K562 (cell line): ENCODE results near the gene TRERF1. TPM values are rescaled to one million over a fixed set of nuclear protein-coding genes. Genes with fewer than 3 reads are reported as not detected.

ENCODE experiments used
- ATAC-seq: fragments of 200-7000 bp; cut with Tn5 transposase; 3 replicates; pipeline ENCODE4 v1.9.1; 2020; ENCODE audit warnings: moderate library complexity
- BruUV-seq: library from RNA; stranded (reverse); fragments of 400-500 nt; replicated peaks from 2 replicates; lab custom pipeline; 2021; lab: Mats Ljungman, UMichigan
- CTCF ChIA-PET: fragments of 300-600 bp; formaldehyde crosslinking; extraction: SDS; loops from one replicate; lab custom pipeline; 2021; ENCODE audit warnings: low intra/inter-chr PET ratio; lab: Yijun Ruan, JAX
- POLR2A ChIA-PET: fragments of 300-600, 350-650 bp; sonication (Branson Sonifier 250); formaldehyde crosslinking; extraction: SDS; loops from one replicate; lab custom pipeline; 2021; ENCODE audit warnings: antibody characterized with exemption, inconsistent platforms; lab: Yijun Ruan, JAX
- DNase-seq, 4 experiments: peaks; one replicate each; pipeline versions ENCODE4 v3.0.0 to v3.0.0-alpha.2; 2011 to 2018; ENCODE audit warnings: low spot score in 3 of 4, mixed read lengths in 3 of 4; ENCODE audit errors: extremely low read depth in 1 of 4
- FAIRE-seq: peaks from 2 replicates; lab custom pipeline; 2011; peaks lifted over from hg19 to GRCh38; lab: Jason Lieb, UNC
- H2AFZ ChIP-seq: 2 replicates; pipeline ENCODE4 v1.6.0; 2011; ENCODE audit warnings: low read depth, low read length, control low read depth, inconsistent platforms
- H3K27ac ChIP-seq: fragments of 200-600 bp; 3 replicates; pipeline ENCODE4 v1.8.0; 2011; ENCODE audit warnings: low read depth, mild to moderate bottlenecking, control low read depth, inconsistent platforms, low read length, moderate library complexity, mixed read lengths; ENCODE audit errors: extremely low read depth
- H3K27me3 ChIP-seq, 2 experiments: fragments of 300-600 bp in 1 of 2; 2 replicates in 1 of 2; 3 replicates in 1 of 2; pipeline versions ENCODE4 v1.6.0 to v1.8.0; 2011; ENCODE audit warnings: inconsistent platforms in 2 of 2, low read length in 2 of 2, mild to moderate bottlenecking in 1 of 2, mixed read lengths in 1 of 2, moderate library complexity in 1 of 2; ENCODE audit not compliant: control insufficient read depth in 2 of 2, insufficient read depth in 2 of 2
- H3K36me3 ChIP-seq: fragments of 300-600 bp; 3 replicates; pipeline ENCODE4 v1.8.0; 2011; ENCODE audit warnings: mild to moderate bottlenecking, low read length, inconsistent platforms; ENCODE audit not compliant: control insufficient read depth, insufficient read depth
- H3K4me1 ChIP-seq, 2 experiments: fragments of 200-600 bp in 1 of 2; replicated peaks in 1 of 2; 2 replicates in 1 of 2; 3 replicates in 1 of 2; pipeline versions ENCODE4 v1.5.1 to v1.8.0; 2011; ENCODE audit warnings: inconsistent platforms in 2 of 2, low read length in 2 of 2, mild to moderate bottlenecking in 1 of 2, mixed read lengths in 1 of 2, moderate library complexity in 1 of 2; ENCODE audit not compliant: control insufficient read depth in 2 of 2, insufficient read depth in 2 of 2
- H3K4me2 ChIP-seq: 2 replicates; pipeline ENCODE4 v1.6.1; 2011; ENCODE audit warnings: low read length, control low read depth, inconsistent platforms, mixed read lengths; ENCODE audit not compliant: insufficient read depth
- H3K4me3 ChIP-seq: fragments of 200-600 bp; sonication (generic), shearing (Covaris generic); 2 replicates; pipeline ENCODE4 v1.5.1; 2016; ENCODE audit warnings: control low read depth, inconsistent platforms
- H3K79me2 ChIP-seq: fragments of 200-600 bp; 3 replicates; pipeline ENCODE4 v1.8.0; 2011; ENCODE audit warnings: low read length, inconsistent platforms; ENCODE audit not compliant: control insufficient read depth, insufficient read depth
- H3K9ac ChIP-seq, 2 experiments: 2 replicates each; pipeline versions ENCODE4 v1.6.0 to v1.6.1; 2011; ENCODE audit warnings: low read depth in 2 of 2, low read length in 2 of 2, control low read depth in 1 of 2, inconsistent platforms in 1 of 2, mild to moderate bottlenecking in 1 of 2, mixed read lengths in 1 of 2; ENCODE audit not compliant: insufficient read depth in 1 of 2
- H3K9me1 ChIP-seq: one replicate; pipeline ENCODE4 v1.6.0; 2011; ENCODE audit warnings: inconsistent platforms, mild to moderate bottlenecking, low read length, moderate library complexity; ENCODE audit not compliant: control insufficient read depth, insufficient read depth
- H3K9me3 ChIP-seq: replicated peaks from 2 replicates; pipeline ENCODE4 v1.5.1; 2011; ENCODE audit warnings: low read depth, low read length, inconsistent platforms; ENCODE audit not compliant: control insufficient read depth, insufficient read depth
- H4K20me1 ChIP-seq: replicated peaks from 2 replicates; pipeline ENCODE4 v1.6.1; 2011; ENCODE audit warnings: low read length, inconsistent platforms, mixed read lengths; ENCODE audit not compliant: control insufficient read depth, insufficient read depth
- CBFB ChIP-seq: sonication (generic); formaldehyde crosslinking; IDR thresholded peaks from 2 replicates; pipeline ENCODE4 v1.4.0; 2020; ENCODE audit warnings: mild to moderate bottlenecking, missing genetic modification reagents
- FOSL1 ChIP-seq: fragments of 200-800 bp; sonication (Bioruptor generic); conservative IDR thresholded peaks from 2 replicates; pipeline ENCODE4 v1.6.1; 2016; ENCODE audit warnings: missing genetic modification characterization, missing compliant biosample characterization
- JUND ChIP-seq, 2 experiments: IDR thresholded peaks; 2 replicates in 1 of 2; 3 replicates in 1 of 2; pipeline ENCODE4 v1.6.1; 2011; ENCODE audit warnings: borderline replicate concordance in 2 of 2, low read depth in 2 of 2, low read length in 2 of 2, improper control_type of control experiment in 1 of 2, missing biosample characterization in 1 of 2, missing genetic modification characterization in 1 of 2, missing genetic modification reagents in 1 of 2
- KAT2B ChIP-seq: IDR thresholded peaks from one replicate; pipeline ENCODE4 v1.6.1; 2012; ENCODE audit warnings: low read depth, mild to moderate bottlenecking, control low read depth, inconsistent platforms, low read length, moderate library complexity
- PML ChIP-seq: IDR thresholded peaks from 2 replicates; pipeline ENCODE4 v1.6.1; 2012; ENCODE audit warnings: low read length, inconsistent platforms
- RCOR1 ChIP-seq, 2 experiments: IDR thresholded peaks; 2 replicates each; pipeline ENCODE4 v1.6.1; 2012; ENCODE audit warnings: low read depth in 2 of 2, low read length in 2 of 2, borderline replicate concordance in 1 of 2, improper control_type of control experiment in 1 of 2
- STAT5B ChIP-seq: fragments of 250-450 bp; sonication (Bioruptor Pico); IDR thresholded peaks from 2 replicates; pipeline ENCODE4 v1.8.0; 2021; ENCODE audit warnings: mild to moderate bottlenecking, inconsistent platforms
- TRIM28 ChIP-seq: fragments of 450-650 bp; IDR thresholded peaks from 2 replicates; pipeline ENCODE4 v1.6.1; 2017
- XRCC4 ChIP-seq: IDR thresholded peaks from one replicate; pipeline ENCODE4 v1.6.1; 2011; ENCODE audit not compliant: insufficient read depth, insufficient read length; ENCODE audit errors: extremely low read depth
- ZNF239 ChIP-seq: fragments of 250-450 bp; sonication (Bioruptor Pico); IDR thresholded peaks from 2 replicates; pipeline ENCODE4 v1.4.0; 2020; ENCODE audit warnings: mild to moderate bottlenecking
- ZNF384 ChIP-seq: IDR thresholded peaks from 2 replicates; pipeline ENCODE4 v1.6.1; 2012; ENCODE audit warnings: low read depth, low read length, improper control_type of control experiment
- ZNF449 ChIP-seq: fragments of 250-450 bp; sonication (Bioruptor Pico); IDR thresholded peaks from 2 replicates; pipeline ENCODE4 v1.8.0; 2022; ENCODE audit warnings: moderate library complexity, mild to moderate bottlenecking, inconsistent platforms
- ZNF518B ChIP-seq: fragments of 250-450 bp; sonication (Bioruptor Pico); IDR thresholded peaks from 2 replicates; pipeline ENCODE4 v1.5.0; 2021; ENCODE audit warnings: mild to moderate bottlenecking, moderate library complexity
- ZNF79 ChIP-seq: fragments of 250-450 bp; sonication (Bioruptor Pico); IDR thresholded peaks from 2 replicates; pipeline ENCODE4 v1.4.0; 2020; ENCODE audit warnings: low read depth, mild to moderate bottlenecking, moderate library complexity
- WGBS: fragments of 100-300 bp; shearing (Covaris generic); methylation state at CpG from one replicate; pipeline ENCODE4 v1.1.6; 2016; ENCODE audit warnings: low coverage, mixed read lengths; ENCODE audit not compliant: insufficient coverage; ENCODE audit errors: missing lambda C conversion rate; 5-methylcytosine and 5-hydroxymethylcytosine counted together
- in situ Hi-C: fragments of 300-500 bp; cut with MboI; formaldehyde crosslinking; loops from 4 replicates; pipeline ENCODE4 v1.15.0; 2018; ENCODE audit warnings: inconsistent platforms, mixed read lengths
- intact Hi-C: fragments of 100-400 bp; cut with micrococcal nuclease; formaldehyde crosslinking; loops from 2 replicates; pipeline ENCODE4 v1.14.2; 2022
- polyA plus RNA-seq, 8 experiments: library from polyadenylated mRNA; depleted of rRNA in 4 of 8; stranded (reverse) in 5 of 8; unstranded in 3 of 8; fragments of >200 nt; fragmentation: Nextera tagmentation in 2 of 8; fragmentation: Illumina TruSeq in 1 of 8; extraction: Ambion mirVana in 2 of 8; extraction: Trizol in 1 of 8; gene quantifications; 2 replicates each; pipeline versions ENCODE4 v1.2.1 to v1.2.3, GENCODE V29; 2011 to 2014; ENCODE audit warnings: inconsistent platforms in 1 of 8, missing spikeins in 1 of 8
- total RNA-seq, 7 experiments: library from RNA; depleted of rRNA in 6 of 7; stranded (reverse); fragments of >200 nt in 6 of 7; fragmentation: Illumina TruSeq in 2 of 7; extraction: Trizol in 2 of 7; gene quantifications; 2 replicates each; pipeline versions ENCODE4 v1.2.1 to v1.2.3, GENCODE V29; 2011 to 2021; ENCODE audit warnings: low replicate concordance in 1 of 7

TRERF1 gene
- total and polyA plus RNA-seq, 9 of the 15 experiments (the other 6 are each of a cell fraction or from before 2014, with no cell fraction given) = 0.04 to 0.20 (median 0.07) TPM; not detected in 3

GRCh38 chr6:42239736-42240375 is 211.9 kb downstream of the TRERF1 start:
- 20% methylated on average over 7 of the region's 7 CpGs for WGBS
- H3K9me3 ChIP-seq = no peaks in the 10 kb centered on the region
- no peak overlapping the region for H3K4me2 ChIP-seq
- H3K27ac ChIP-seq = no peak overlapping the region
- H3K9me1 ChIP-seq = no peaks in the 10 kb centered on the region
- ChIA-PET POLR2A (interaction anchor here (1.1 kb wide), 3 partner anchors 12 to 136 kb away, joined by 3 to 4 read pairs (median 4); no protein-coding TSS in a partner anchor), CTCF (no interaction called here)
- no peak overlapping the region for H3K9ac ChIP-seq
- H3K27me3 ChIP-seq = peaks cover 9 to 10% of the 10 kb centered on the region in 2 experiments; a peak in 4 of 5 replicates
- intact Hi-C loops = no loop called here
- H2AFZ ChIP-seq = peak overlapping the region; percentile 23; the same call in 1 of the 2 replicates
- H3K4me1 ChIP-seq = peaks cover 4% of the 10 kb centered on the region in 2 experiments; a peak in 3 of 5 replicates
- H3K4me3 ChIP-seq = no peak overlapping the region
- H3K79me2 ChIP-seq = no peaks in the 10 kb centered on the region
- ATAC-seq (peak; percentile 39; the same call in 2 of the 3 replicates), FAIRE-seq (no peak), DNase-seq (no peak)
- in situ Hi-C loops = no loop called here
- no peaks in the 10 kb centered on the region for H4K20me1 ChIP-seq
- H3K36me3 ChIP-seq = no peaks in the 10 kb centered on the region
- TF ChIP-seq RCOR1 (IDR thresholded peaks at IDR 0.05; ENCODE audit: borderline replicate concordance in 1 of 2, low read depth in 2 of 2, low read length in 2 of 2) = no peak
- TF ChIP-seq JUND (IDR thresholded peaks at IDR 0.05; ENCODE audit: borderline replicate concordance, low read depth, low read length) = peak; percentile 18; the same call in 1 of the 2 replicates
- 0 out of 3 replicates have a peak, but pooled peaks have one; percentile 30 for TF ChIP-seq JUND (tag; IDR thresholded peaks at IDR 0.05; ENCODE audit: borderline replicate concordance, low read depth, low read length)
- TF ChIP-seq FOSL1 (tag) = peak; percentile 70
- TF ChIP-seq TRIM28 = no peak
- peak; percentile 46; the same call in 1 of the 2 replicates for TF ChIP-seq ZNF384
- no peak for TF ChIP-seq CBFB (CRISPR knock-in tag)
- no peak for TF ChIP-seq STAT5B (CRISPR knock-in tag)
- no peak for TF ChIP-seq KAT2B
- TF ChIP-seq ZNF518B (CRISPR knock-in tag) = no peak
- TF ChIP-seq XRCC4 = no peak
- TF ChIP-seq ZNF449 (CRISPR knock-in tag) = no peak
- TF ChIP-seq ZNF79 (CRISPR knock-in tag) = no peak
- no peak for TF ChIP-seq PML
- no peak for TF ChIP-seq ZNF239 (CRISPR knock-in tag)
- BruUV-seq = no TSS peak
